ENCODE data around the gene TAS1R2.

Gene TAS1R2

DNA sequence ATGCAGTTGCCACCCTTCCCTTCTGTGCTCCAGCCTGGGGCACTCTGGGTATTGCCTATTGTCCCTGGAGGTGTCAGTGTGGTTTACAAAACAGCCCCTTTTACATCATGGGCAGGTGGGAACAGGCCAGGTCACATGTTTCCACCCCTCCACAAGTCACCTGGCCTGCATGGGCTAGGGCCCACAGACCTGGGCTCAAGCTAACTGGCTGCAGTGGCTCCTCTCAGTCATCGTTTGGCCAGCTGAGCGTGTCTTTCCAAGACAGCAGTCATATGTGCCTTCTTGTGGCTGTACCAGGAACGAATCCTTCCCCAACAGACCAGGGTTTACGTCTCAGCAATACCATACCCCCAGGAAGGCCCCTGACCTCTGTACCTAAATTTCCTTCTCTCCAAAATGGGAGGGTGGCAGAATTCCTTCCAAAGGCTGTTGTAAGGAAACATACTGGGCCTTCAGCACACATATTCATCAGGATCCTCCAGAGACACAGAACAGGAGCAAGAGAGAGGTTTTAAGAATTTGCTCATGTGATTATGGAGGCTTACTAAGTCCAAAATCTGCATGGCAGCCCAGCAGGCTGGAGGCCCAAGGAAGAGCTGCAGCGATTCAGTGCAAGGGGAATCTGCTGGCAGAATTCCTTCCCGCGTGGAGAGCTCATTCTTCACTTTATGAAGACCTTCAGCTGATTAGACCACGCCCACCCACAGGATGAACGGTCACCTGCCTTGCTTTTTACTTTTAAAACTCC lies 10.6 kb upstream of the TAS1R2 start:
- H3K4me3 ChIP-seq (ENCODE audit: low read depth, low read length) = no peak overlapping the region
- DNase-seq (ENCODE audit: low read depth) = no peak
- no peak for TF ChIP-seq CTCF (IDR thresholded peaks at IDR 0.05; ENCODE audit: low read depth, low read length, missing control alignments)

DNA sequence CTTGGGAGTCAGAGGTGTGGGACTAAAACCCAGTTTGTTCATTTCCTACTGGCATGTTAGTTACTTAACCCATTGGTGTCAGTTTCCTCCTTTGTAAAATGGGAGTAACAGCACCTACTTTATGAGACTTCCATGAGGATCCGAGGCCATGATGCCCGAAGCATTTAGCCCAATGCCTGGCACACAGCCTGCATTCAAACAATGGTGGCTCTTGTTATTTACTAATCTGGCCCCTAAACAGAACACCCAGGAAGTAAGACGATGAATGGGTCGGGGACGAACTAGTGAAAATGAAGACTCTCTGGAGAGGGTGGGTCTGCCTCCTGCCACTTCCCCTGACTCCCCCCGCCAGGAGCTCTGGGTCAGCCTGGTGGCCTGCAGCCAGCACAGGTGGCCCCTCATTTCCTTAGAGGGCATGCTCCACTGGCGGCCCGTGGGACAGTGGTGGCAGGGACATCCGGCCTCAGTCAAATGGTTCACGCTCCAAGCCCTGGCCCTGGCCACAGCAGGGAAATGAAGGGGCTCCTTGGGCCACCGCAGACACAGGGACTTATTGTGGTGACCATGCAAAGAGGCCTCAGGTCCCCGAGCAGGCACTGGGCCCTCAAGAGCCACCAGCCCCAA lies 9.5 kb upstream of the TAS1R2 start:
- no peak for TF ChIP-seq CTCF (IDR thresholded peaks at IDR 0.05; ENCODE audit: low read depth, low read length, missing control alignments)
- H3K4me3 ChIP-seq (ENCODE audit: low read depth, low read length) = no peak overlapping the region
- no peak for DNase-seq (ENCODE audit: low read depth)

DNA sequence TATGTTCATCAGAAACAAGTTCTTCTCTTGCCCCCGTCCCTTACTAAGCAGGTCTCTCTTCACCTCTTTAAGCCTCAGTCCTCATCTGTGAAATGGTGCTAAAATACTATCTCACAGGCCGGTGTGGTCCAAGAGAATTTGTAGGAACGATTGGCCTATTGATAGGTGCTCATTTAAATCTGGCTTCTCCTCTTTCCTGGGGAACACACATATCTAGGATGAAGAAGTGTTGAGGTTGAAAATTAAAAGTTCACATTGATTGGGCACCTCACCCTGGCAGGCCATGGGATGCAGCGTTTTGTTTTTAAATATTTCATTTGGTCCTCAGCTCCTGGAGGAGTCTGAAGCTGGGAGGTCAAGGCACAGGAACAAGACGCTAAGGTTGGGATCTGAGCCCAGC lies 8.9 kb upstream of the TAS1R2 start:
- DNase-seq (ENCODE audit: low read depth) = no peak
- no peak overlapping the region for H3K4me3 ChIP-seq (ENCODE audit: low read depth, low read length)
- TF ChIP-seq CTCF (IDR thresholded peaks at IDR 0.05; ENCODE audit: low read depth, low read length, missing control alignments) = no peak

- no peak for DNase-seq (ENCODE audit: low read depth)
- no peak overlapping the region for H3K4me3 ChIP-seq (ENCODE audit: low read depth, low read length)
- TF ChIP-seq CTCF (IDR thresholded peaks at IDR 0.05; ENCODE audit: low read depth, low read length, missing control alignments) = no peak
Measured at GRCh38 chr1:18866846-18867245, 7.4 kb upstream of the TAS1R2 start.

DNA sequence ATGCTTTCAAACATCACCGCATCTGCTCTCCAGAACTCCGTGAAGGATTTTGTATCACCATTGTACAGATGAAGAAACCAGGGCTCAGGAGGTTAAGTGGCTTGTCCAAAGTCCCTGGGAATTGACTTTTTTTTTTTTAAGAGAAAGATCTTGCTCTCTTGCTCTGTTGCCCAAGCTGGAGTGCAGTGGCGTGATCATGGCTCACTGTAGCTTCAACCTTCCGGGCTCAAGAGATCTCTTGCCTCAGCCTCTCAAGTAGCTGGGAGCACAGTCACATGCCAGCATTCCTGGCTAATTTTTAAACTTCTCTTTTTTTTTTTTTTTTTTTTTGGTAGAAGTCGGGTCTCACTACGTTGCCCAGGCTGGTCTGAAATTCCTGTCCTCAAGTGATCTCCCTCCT lies 6.9 kb upstream of the TAS1R2 start:
- DNase-seq (ENCODE audit: low read depth) = no peak
- TF ChIP-seq CTCF (IDR thresholded peaks at IDR 0.05; ENCODE audit: low read depth, low read length, missing control alignments) = no peak
- H3K4me3 ChIP-seq (ENCODE audit: low read depth, low read length) = no peak overlapping the region

DNA sequence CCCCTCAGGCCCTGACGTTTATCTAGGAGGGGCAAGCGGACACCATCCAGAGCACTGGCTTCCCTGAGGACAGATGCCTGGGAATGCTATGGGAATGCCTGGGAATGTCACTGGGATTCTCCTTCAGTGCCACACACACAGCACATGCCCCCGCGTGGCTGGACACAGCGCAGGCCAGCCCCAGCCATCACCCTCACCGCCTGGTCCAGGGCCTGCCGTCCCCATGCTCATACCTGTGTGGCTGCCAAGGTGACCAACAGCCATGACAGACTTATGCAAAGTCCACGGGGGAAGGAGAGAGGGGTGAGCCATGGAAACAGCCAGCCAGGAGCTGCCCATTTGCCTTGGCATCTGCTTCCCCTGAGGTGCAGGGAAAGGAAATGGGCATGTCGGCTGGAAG lies 5.7 kb upstream of the TAS1R2 start:
- no peak overlapping the region for H3K4me3 ChIP-seq (ENCODE audit: low read depth, low read length)
- no peak for DNase-seq (ENCODE audit: low read depth)
- TF ChIP-seq CTCF (IDR thresholded peaks at IDR 0.05; ENCODE audit: low read depth, low read length, missing control alignments) = no peak

DNA sequence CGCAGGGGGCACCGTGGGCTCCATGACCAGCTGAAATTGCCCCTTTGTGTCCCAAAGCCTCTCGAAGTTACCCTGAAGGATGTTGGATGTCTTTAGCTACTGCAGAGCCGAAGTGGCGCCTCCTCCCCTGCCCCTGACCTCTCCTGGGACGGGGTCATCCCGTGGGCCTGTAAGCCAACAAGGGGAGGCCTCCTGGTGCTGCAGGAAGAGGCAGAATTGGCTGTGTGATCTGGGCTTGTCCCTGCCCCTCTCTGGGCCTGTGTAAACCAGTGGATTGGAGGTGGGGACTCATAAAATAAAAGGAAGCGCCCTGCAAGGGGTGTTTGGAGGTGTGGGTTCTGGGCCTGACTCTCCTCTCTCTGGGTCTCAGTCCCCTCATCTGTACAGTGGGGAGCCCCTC lies 2.1 kb upstream of the TAS1R2 start:
- no peak for TF ChIP-seq CTCF (IDR thresholded peaks at IDR 0.05; ENCODE audit: low read depth, low read length, missing control alignments)
- H3K4me3 ChIP-seq (ENCODE audit: low read depth, low read length) = no peak overlapping the region
- no peak for DNase-seq (ENCODE audit: low read depth)

Measured in GM12864 (cell line).